Peyer's patch (tissue), 4 donors: ENCODE results near the gene GOLT1B. TPM values are rescaled to one million over a fixed set of nuclear protein-coding genes. Genes with fewer than 3 reads are reported as not detected.

Experiments used
- DNase-seq, 3 donors: peaks; one replicate each; pipeline ENCODE4 v3.0.0-alpha.2; 2017 to 2019
- H3K27ac ChIP-seq, 4 donors: fragments of 200-600 bp; sonication (generic); one replicate each; pipeline ENCODE4 v1.5.1; 2016 to 2019
- H3K27me3 ChIP-seq, 2 donors: fragments of 200-600 bp; sonication (generic); one replicate each; pipeline ENCODE4 v1.5.1; 2019
- H3K36me3 ChIP-seq, 3 donors: fragments of 200-600 bp; sonication (generic); one replicate each; pipeline ENCODE4 v1.5.1; 2016 to 2019
- H3K4me1 ChIP-seq, 4 donors: fragments of 200-600 bp; sonication (generic); one replicate each; pipeline ENCODE4 v1.5.1; 2016 to 2019
- H3K4me3 ChIP-seq, 4 donors: fragments of 200-600 bp; sonication (generic); 1 replicate in 3 of 4; 2 replicates in 1 of 4; pipeline ENCODE4 v1.5.1; 2016 to 2019; ENCODE audit warnings: mild to moderate bottlenecking in 1 of 4
- H3K9me3 ChIP-seq, 4 donors: fragments of 200-600 bp; sonication (generic); one replicate each; pipeline ENCODE4 v1.5.1; 2016 to 2019; ENCODE audit warnings: mild to moderate bottlenecking in 1 of 4
- POLR2A ChIP-seq, 2 donors: fragments of 450-650 bp; IDR thresholded peaks; one replicate each; pipeline ENCODE4 v1.5.1; 2017; ENCODE audit warnings: antibody characterized with exemption in 2 of 2, mild to moderate bottlenecking in 2 of 2, moderate library complexity in 2 of 2
- total RNA-seq, 4 donors: library from RNA; depleted of rRNA; stranded (reverse); fragments of >200 nt; gene quantifications; one replicate each; pipeline ENCODE4 v1.1.0, GENCODE V29; 2016
- TF ChIP-seq, protein P1 (sequence below), 6 experiments: fragments of 450-650 bp in 4 of 6; fragments of 200-600 bp in 2 of 6; sonication (generic) in 1 of 6; IDR thresholded peaks; one replicate each; pipeline ENCODE4 v1.5.1; 2017 to 2019; ENCODE audit warnings: antibody characterized with exemption in 6 of 6, mild to moderate bottlenecking in 3 of 6, moderate library complexity in 1 of 6

The GOLT1B gene
- total RNA-seq, 4 donors from 2014 or later = 6.8 to 31.4 (median 14.0) TPM

DNA sequence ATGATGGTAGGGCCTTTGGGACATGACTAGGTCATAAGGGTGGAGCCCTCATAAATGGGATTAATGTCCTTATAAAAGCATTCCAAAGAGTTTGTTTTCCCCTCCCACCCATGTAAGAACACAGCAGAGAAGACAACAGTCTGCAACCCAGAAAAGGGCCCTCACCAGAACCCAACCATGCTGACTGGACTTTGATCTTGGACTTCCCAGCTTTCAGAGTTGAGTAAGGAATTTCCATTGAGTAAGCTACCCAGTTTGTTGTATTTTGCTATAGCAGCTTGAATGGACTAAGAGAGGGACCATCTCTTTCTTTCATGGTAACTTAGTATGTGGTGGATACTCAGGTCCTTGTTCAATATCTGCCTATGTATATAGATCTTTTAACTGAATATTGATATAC lies 21.6 kb downstream of the GOLT1B start:
- H3K27me3 ChIP-seq = no peaks in the 10 kb centered on the region
- H3K4me3 ChIP-seq = no peak overlapping the region
- TF ChIP-seq, protein P1, sequence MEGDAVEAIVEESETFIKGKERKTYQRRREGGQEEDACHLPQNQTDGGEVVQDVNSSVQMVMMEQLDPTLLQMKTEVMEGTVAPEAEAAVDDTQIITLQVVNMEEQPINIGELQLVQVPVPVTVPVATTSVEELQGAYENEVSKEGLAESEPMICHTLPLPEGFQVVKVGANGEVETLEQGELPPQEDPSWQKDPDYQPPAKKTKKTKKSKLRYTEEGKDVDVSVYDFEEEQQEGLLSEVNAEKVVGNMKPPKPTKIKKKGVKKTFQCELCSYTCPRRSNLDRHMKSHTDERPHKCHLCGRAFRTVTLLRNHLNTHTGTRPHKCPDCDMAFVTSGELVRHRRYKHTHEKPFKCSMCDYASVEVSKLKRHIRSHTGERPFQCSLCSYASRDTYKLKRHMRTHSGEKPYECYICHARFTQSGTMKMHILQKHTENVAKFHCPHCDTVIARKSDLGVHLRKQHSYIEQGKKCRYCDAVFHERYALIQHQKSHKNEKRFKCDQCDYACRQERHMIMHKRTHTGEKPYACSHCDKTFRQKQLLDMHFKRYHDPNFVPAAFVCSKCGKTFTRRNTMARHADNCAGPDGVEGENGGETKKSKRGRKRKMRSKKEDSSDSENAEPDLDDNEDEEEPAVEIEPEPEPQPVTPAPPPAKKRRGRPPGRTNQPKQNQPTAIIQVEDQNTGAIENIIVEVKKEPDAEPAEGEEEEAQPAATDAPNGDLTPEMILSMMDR (IDR thresholded peaks at IDR 0.05) = no peak
- TF ChIP-seq POLR2A (IDR thresholded peaks at IDR 0.05) = no peak
- H3K9me3 ChIP-seq = no peaks in the 10 kb centered on the region
- H3K36me3 ChIP-seq = no peaks in the 10 kb centered on the region
- H3K27ac ChIP-seq = no peak overlapping the region
- no peaks in the 10 kb centered on the region for H3K4me1 ChIP-seq
- no peak for DNase-seq

DNA sequence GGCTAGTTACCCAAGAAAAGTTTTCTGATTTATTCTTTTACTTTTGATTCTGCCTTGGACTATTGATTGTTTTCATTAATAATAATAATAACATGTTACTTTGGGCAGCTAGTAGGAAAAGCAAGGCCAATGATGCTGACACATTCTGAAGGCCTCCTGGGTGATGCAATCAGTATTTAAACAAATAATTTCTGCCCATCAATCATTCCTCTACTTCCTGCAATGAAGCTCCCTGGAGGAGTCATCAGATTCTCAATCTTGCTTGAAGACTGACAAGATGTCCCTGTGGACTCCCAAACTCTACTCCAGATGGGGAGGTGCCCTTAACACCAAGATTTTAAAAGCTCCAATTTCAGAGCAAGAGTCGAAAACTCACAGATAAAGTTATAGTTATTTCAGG lies 24.5 kb downstream of the GOLT1B start, which contains the start of gene SPX:
Gene SPX (plus strand): TSS at position 244 of the 400 bp plus-strand sequence. CDS start 177 bp downstream, outside the sequence.
- H3K4me3 ChIP-seq = peak within 1 kb of the TSS in 3 of 4 donors; percentile 47 to 60 (median 59)
- no peak within 1 kb of the TSS for H3K27ac ChIP-seq
- no peak for TF ChIP-seq POLR2A (IDR thresholded peaks at IDR 0.05)
- TF ChIP-seq, protein P1 (IDR thresholded peaks at IDR 0.05) = no peak
- H3K4me1 ChIP-seq = no peaks in the 10 kb centered on the region
- H3K36me3 ChIP-seq = no peaks in the 10 kb centered on the region
- no peak for DNase-seq
- no peaks in the 10 kb centered on the region for H3K27me3 ChIP-seq
- no peaks in the 10 kb centered on the region for H3K9me3 ChIP-seq

DNA sequence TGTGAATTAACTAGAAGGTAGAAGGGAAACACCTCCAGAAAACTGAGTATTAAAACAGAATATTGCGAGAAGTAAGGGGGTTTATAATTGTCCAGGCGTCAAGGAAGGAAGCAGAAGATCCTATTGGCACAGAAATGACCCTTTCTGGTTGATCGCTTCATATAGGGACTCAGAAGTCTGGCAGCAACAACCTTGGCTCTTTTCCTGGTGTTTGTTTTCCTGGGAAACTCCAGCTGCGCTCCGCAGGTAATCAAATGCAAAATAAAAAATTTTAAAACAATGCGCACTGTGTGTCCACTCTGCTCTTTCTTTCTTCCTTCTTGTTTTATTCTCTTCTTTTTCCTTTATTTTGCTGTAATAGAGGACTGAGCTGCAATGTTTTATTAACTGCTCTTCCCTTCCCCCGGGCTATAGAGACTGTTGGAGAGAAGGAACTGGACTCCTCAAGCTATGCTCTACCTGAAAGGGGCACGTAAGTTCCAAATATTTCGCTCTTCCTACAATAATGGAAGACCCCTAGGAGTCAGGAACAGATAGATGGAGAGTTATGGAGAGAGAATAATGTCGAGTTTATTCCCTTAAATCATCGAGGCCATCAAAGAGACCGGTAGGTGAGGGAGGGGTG lies 25.2 kb downstream of the GOLT1B start:
- DNase-seq = no peak
- Histone ChIP-seq H3K27me3 (no peaks in the 10 kb centered on the region), H3K4me1 (no peaks in the 10 kb centered on the region), H3K36me3 (no peaks in the 10 kb centered on the region), H3K9me3 (no peaks in the 10 kb centered on the region), H3K4me3 (peak overlapping the region in 3 of 4 donors; percentile 47 to 60 (median 59)), H3K27ac (no peak overlapping the region)
- no peak for TF ChIP-seq POLR2A (IDR thresholded peaks at IDR 0.05)
- TF ChIP-seq, protein P1 (IDR thresholded peaks at IDR 0.05) = no peak

DNA sequence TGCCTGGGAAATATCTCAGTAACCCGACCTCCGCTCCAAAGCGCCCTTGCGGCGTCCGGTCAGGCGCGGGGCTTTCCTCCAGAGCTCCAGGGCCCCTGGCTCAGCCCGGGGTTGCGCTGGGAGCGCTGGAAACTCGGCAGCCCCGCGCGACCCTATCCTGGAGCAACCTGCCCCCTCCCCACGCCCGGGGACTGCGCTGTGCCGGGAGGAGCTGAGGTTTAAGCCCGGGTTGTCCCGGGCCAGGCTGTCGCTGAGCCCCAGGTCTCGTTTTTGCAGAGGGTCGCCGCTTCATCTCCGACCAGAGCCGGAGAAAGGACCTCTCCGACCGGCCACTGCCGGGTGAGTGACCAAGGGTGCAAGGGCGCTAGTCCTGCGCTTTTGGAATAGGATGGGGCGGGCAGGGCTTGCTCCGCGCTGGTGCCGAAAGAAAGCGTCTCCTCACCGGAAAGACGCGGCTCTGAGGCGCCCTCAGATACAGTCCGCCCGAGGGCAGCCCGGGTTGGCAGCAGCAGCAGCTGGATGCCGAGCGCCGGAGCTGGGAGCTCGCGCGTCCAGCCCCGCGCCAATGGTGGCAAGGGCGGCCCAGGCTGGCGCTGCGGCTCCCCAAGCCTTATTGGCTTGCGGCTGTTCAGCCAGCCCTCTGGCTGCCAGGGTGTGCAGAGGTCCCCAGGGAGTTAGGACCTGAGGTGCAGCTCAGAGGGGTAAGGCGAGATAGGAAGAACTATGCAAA lies 26.0 kb downstream of the GOLT1B start:
- H3K27ac ChIP-seq = peak overlapping the region in 1 of 4 donors; percentile 35
- no peaks in the 10 kb centered on the region for H3K27me3 ChIP-seq

DNA sequence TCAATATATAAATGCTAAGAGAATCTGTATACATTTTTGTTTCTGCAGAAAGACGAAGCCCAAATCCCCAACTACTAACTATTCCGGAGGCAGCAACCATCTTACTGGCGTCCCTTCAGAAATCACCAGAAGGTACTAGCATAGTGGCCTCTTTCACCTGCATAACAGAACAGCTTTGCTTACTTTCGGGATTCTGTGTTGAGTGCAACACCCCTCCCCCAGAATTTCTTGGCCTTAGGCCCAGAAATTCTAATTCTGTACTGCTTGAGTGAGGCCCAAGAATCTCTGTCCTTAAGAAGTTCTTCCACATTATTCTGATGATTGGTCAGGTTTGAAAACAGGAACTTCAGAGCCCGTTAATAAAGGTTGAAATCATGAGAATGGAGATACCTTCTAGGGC lies 27.4 kb downstream of the GOLT1B start:
- Histone ChIP-seq H3K36me3 (no peaks in the 10 kb centered on the region), H3K4me1 (no peaks in the 10 kb centered on the region), H3K27me3 (no peaks in the 10 kb centered on the region), H3K9me3 (no peaks in the 10 kb centered on the region), H3K27ac (no peak overlapping the region), H3K4me3 (no peak overlapping the region)
- TF ChIP-seq, protein P1 (IDR thresholded peaks at IDR 0.05) = no peak
- DNase-seq = no peak

More for the DNA sequence above, 26.0 kb downstream of the GOLT1B start:
- DNase-seq = peak; percentile 47 to 72 (median 50)
- Histone ChIP-seq H3K9me3 (no peaks in the 10 kb centered on the region), H3K36me3 (no peaks in the 10 kb centered on the region), H3K4me1 (no peaks in the 10 kb centered on the region), H3K4me3 (peak overlapping the region; percentile 37 to 60 (median 53))
- TF ChIP-seq POLR2A (IDR thresholded peaks at IDR 0.05) = no peak
- TF ChIP-seq, protein P1 (IDR thresholded peaks at IDR 0.05) = no peak
